Stimulated activated CD4-positive, alpha-beta T cell treated with anti-CD3 and anti-CD28 coated beads, Interleukin-1b, Interleukin-23, amount 100 ng/mL, for 24 hours (primary cell): ENCODE results near the gene DCD.
A peak's percentile ranks its signal among the peaks of the same experiment; 100 is the strongest.
"Not testable (repeated sequence)": the region's sequence is repeated elsewhere in the genome, so short reads cannot be mapped to it uniquely, and the experiment has no call there.

Experiments
- DNase-seq, 4 experiments: peaks; one replicate each; pipeline ENCODE4 v3.0.0-alpha.2; 2020; ENCODE audit warnings: low read depth in 4 of 4, low spot score in 1 of 4

Gene DCD

GRCh38 chr12:54648265-54648664, at the start of gene DCD:
DCD (minus strand) TSS chr12:54648365; CDS start chr12:54648303, 62 bp downstream.
- DNase-seq, result no peak

GRCh38 chr12:54697851-54698250, 49.7 kb upstream of the DCD start:
- DNase-seq, result no peak

- no peak for DNase-seq
These were observed 44.2 kb upstream of the DCD start for GRCh38 chr12:54692353-54692752.

- no peak for DNase-seq
These were observed 41.8 kb upstream of the DCD start for GRCh38 chr12:54689984-54690383.

GRCh38 chr12:54689034-54689372, 40.8 kb upstream of the DCD start:
- no peak for DNase-seq

- no peak for DNase-seq
These were observed 40.3 kb upstream of the DCD start for GRCh38 chr12:54688309-54689033.

GRCh38 chr12:54684636-54685630, 36.8 kb upstream of the DCD start:
- no peak for DNase-seq

- no peak for DNase-seq
These were observed 35.2 kb upstream of the DCD start for GRCh38 chr12:54683398-54683797.

GRCh38 chr12:54682674-54683073, 34.5 kb upstream of the DCD start:
- DNase-seq, result no peak

- peak in 2 of 4 experiments; percentile 2 to 7 for DNase-seq
These were observed 32.2 kb upstream of the DCD start for GRCh38 chr12:54680374-54680773.

GRCh38 chr12:54678131-54678530, 30.0 kb upstream of the DCD start:
- no peak for DNase-seq

- no peak for DNase-seq
These were observed 19.8 kb upstream of the DCD start for GRCh38 chr12:54667945-54668344.

- DNase-seq, result no peak
These were observed 17.8 kb upstream of the DCD start for GRCh38 chr12:54666008-54666407.

- DNase-seq, result not testable (repeated sequence)
These were observed 17.0 kb upstream of the DCD start for GRCh38 chr12:54665022-54665635.

GRCh38 chr12:54663603-54664002, 15.4 kb upstream of the DCD start:
- no peak for DNase-seq

- DNase-seq, result no peak
These were observed 13.9 kb upstream of the DCD start for GRCh38 chr12:54662026-54662425.

GRCh38 chr12:54661048-54661447, 12.9 kb upstream of the DCD start:
- DNase-seq, result no peak

- DNase-seq, result no peak
These were observed 12.3 kb upstream of the DCD start for GRCh38 chr12:54660320-54660962.

GRCh38 chr12:54658306-54659264, 10.4 kb upstream of the DCD start:
- DNase-seq, result peak; percentile 5 to 41 (median 14)

GRCh38 chr12:54657105-54657607, 9.0 kb upstream of the DCD start:
- DNase-seq, result no peak
